Mononuclear cell (primary cell): ENCODE results near the gene PRR16. TPM values are rescaled to one million over a fixed set of nuclear protein-coding genes. Genes with fewer than 3 reads are reported as not detected.
"Not testable (repeated sequence)": the region's sequence is repeated elsewhere in the genome, so short reads cannot be mapped to it uniquely, and the experiment has no call there.

Experiments used
- H3K27me3 ChIP-seq: 2 replicates; pipeline ENCODE4 v1.6.0; 2011; ENCODE audit warnings: low read length, control low read depth; ENCODE audit not compliant: insufficient read depth
- H3K4me1 ChIP-seq: 2 replicates; pipeline ENCODE4 v1.5.1; 2011; ENCODE audit warnings: mild to moderate bottlenecking, low read length, control low read depth; ENCODE audit not compliant: insufficient read depth
- H3K4me3 ChIP-seq: 2 replicates; pipeline ENCODE4 v1.5.1; 2011; ENCODE audit warnings: mild to moderate bottlenecking, low read length, moderate library complexity
- H3K9me3 ChIP-seq: 2 replicates; pipeline ENCODE4 v1.5.1; 2011; ENCODE audit warnings: low read depth, mild to moderate bottlenecking, control low read depth, low read length
- total RNA-seq: library from RNA; depleted of rRNA; stranded (reverse); fragments of >200 nt; gene quantifications from one replicate; pipeline ENCODE4 v1.2.3, GENCODE V29; 2012

Gene PRR16
- total RNA-seq, 1 donor = 0.63 TPM

GRCh38 chr5:120452471-120452870 is 11.6 kb upstream of the PRR16 start:
- Histone ChIP-seq H3K9me3 (no peaks in the 10 kb centered on the region), H3K4me1 (no peaks in the 10 kb centered on the region), H3K4me3 (no peak overlapping the region), H3K27me3 (no peaks in the 10 kb centered on the region)

GRCh38 chr5:120454094-120454798 is 9.9 kb upstream of the PRR16 start:
- Histone ChIP-seq H3K27me3 (no peaks in the 10 kb centered on the region), H3K4me1 (peaks cover 3% of the 10 kb centered on the region), H3K9me3 (no peaks in the 10 kb centered on the region), H3K4me3 (no peak overlapping the region)

- no peaks in the 10 kb centered on the region for H3K9me3 ChIP-seq
- no peak overlapping the region for H3K4me3 ChIP-seq
- H3K27me3 ChIP-seq = no peaks in the 10 kb centered on the region
- peaks cover 3% of the 10 kb centered on the region for H3K4me1 ChIP-seq
Observed at GRCh38 chr5:120456006-120456405, 8.1 kb upstream of the PRR16 start.

- H3K4me1 ChIP-seq = peaks cover 3% of the 10 kb centered on the region
- H3K4me3 ChIP-seq = peak overlapping the region; percentile 30
- H3K27me3 ChIP-seq = no peaks in the 10 kb centered on the region
- H3K9me3 ChIP-seq = no peaks in the 10 kb centered on the region
Observed at GRCh38 chr5:120457839-120458507, 6.1 kb upstream of the PRR16 start.

- H3K27me3 ChIP-seq, H3K4me1 ChIP-seq, H3K9me3 ChIP-seq: not testable (repeated sequence)
- H3K4me3 ChIP-seq = peak overlapping the region; percentile 30
Observed at GRCh38 chr5:120458508-120458847, 5.6 kb upstream of the PRR16 start.

GRCh38 chr5:120461251-120461650 is 2.8 kb upstream of the PRR16 start:
- peaks cover 25% of the 10 kb centered on the region for H3K4me1 ChIP-seq
- H3K4me3 ChIP-seq = no peak overlapping the region
- peaks cover 24% of the 10 kb centered on the region for H3K27me3 ChIP-seq
- no peaks in the 10 kb centered on the region for H3K9me3 ChIP-seq

- H3K4me3 ChIP-seq = no peak overlapping the region
Observed at GRCh38 chr5:120463006-120463680, 957 bp upstream of the PRR16 start.

GRCh38 chr5:120464627-120465435 is 731 bp downstream of the PRR16 start:
- no peaks in the 10 kb centered on the region for H3K9me3 ChIP-seq
- peaks cover 22% of the 10 kb centered on the region for H3K4me1 ChIP-seq
- H3K27me3 ChIP-seq = peaks cover 32% of the 10 kb centered on the region
- peak overlapping the region; percentile 19 for H3K4me3 ChIP-seq

More at GRCh38 chr5:120463006-120463680, 957 bp upstream of the PRR16 start:
- Histone ChIP-seq H3K27me3 (peaks cover 32% of the 10 kb centered on the region), H3K4me1 (peaks cover 22% of the 10 kb centered on the region), H3K9me3 (no peaks in the 10 kb centered on the region)

GRCh38 chr5:120465436-120465961 is 1.4 kb downstream of the PRR16 start:
- no peak overlapping the region for H3K4me3 ChIP-seq
- peaks cover 22% of the 10 kb centered on the region for H3K4me1 ChIP-seq
- no peaks in the 10 kb centered on the region for H3K9me3 ChIP-seq
- H3K27me3 ChIP-seq = peaks cover 33% of the 10 kb centered on the region

GRCh38 chr5:120466341-120467006 is 2.4 kb downstream of the PRR16 start:
- Histone ChIP-seq H3K9me3 (no peaks in the 10 kb centered on the region), H3K27me3 (peaks cover 37% of the 10 kb centered on the region), H3K4me1 (peaks cover 22% of the 10 kb centered on the region), H3K4me3 (no peak overlapping the region)

- Histone ChIP-seq H3K27me3 (peaks cover 6% of the 10 kb centered on the region), H3K9me3 (no peaks in the 10 kb centered on the region), H3K4me3 (no peak overlapping the region), H3K4me1 (no peaks in the 10 kb centered on the region)
Observed at GRCh38 chr5:120471971-120472370, 7.9 kb downstream of the PRR16 start.

- Histone ChIP-seq H3K4me3 (no peak overlapping the region), H3K9me3 (no peaks in the 10 kb centered on the region), H3K27me3 (peaks cover 5% of the 10 kb centered on the region), H3K4me1 (no peaks in the 10 kb centered on the region)
Observed at GRCh38 chr5:120472911-120473310, 8.8 kb downstream of the PRR16 start.

- H3K27me3 ChIP-seq = peaks cover 5% of the 10 kb centered on the region
- H3K4me3 ChIP-seq = no peak overlapping the region
Observed at GRCh38 chr5:120473332-120473731, 9.2 kb downstream of the PRR16 start.

GRCh38 chr5:120476063-120476462 is 12.0 kb downstream of the PRR16 start:
- Histone ChIP-seq H3K27me3 (no peaks in the 10 kb centered on the region), H3K9me3 (no peaks in the 10 kb centered on the region), H3K4me3 (no peak overlapping the region), H3K4me1 (no peaks in the 10 kb centered on the region)

More at GRCh38 chr5:120473332-120473731, 9.2 kb downstream of the PRR16 start:
- Histone ChIP-seq H3K9me3 (no peaks in the 10 kb centered on the region), H3K4me1 (no peaks in the 10 kb centered on the region)
